Suppressor macrophage treated with lipopolysaccharide for 1 hour (primary cell): ENCODE data around the gene MSRB3.

Experiments
- DNase-seq, 3 donors: peaks; one replicate each; pipeline ENCODE4 v3.0.0-alpha.2; 2020 to 2022

MSRB3 gene

DNA sequence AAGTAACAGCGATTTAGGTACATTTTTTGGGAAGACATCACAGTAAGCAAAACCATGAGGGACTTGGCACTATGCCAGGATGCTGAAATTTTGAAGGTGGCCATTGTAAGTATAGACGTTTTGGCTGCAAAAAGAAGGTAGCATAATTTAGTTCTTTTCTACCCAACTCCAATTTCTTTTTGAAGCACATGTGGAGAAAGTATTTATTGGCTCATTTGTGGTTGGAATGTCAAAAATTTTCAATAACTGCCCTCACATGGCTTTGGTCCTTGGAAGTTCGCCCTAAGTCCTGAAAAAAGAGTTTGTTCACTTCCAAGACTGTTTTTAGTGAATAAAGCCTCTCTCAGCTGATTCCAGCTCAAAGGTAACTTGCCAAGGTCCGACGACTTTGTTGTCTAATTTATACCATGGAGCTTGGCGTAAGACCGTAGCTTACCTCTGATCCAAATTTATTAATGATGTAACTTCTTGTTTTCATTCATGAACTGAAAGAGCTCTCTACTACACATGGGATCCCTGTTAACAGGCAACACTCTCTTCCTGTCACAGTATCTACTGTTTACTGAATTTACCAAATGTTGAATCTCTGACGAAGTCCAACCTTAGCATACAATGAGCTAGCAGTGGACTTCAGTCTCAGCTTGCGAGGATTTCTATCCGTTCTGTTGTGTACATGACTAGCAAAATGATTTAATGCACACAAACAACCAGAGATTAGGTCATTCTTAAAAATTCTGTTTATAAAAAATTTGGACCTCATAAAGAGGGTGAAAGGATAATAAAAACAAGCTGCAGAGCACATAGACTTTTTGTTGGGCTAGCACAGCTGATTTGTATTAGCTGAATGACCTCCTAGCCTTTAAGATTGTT is 49.0 kb downstream of the MSRB3 start:
- no peak for DNase-seq

DNA sequence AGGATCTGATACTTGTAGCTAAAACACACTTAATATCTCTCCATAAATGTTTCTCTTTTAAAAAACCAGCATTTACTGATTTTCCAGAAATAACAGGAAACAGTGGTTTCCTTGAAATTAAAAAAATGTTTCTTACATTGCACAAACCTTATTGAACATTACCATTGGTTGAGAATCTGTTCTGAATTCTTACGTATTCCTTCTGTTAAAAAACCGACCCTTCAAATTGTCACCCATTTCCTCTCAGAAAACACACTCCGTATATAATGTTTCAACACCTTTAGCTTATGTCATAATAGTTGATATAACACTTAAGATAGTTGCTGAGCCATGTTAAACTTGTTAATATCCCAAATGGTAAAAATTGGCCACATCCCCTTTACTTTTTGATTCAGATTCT is 51.2 kb downstream of the MSRB3 start:
- no peak for DNase-seq

DNA sequence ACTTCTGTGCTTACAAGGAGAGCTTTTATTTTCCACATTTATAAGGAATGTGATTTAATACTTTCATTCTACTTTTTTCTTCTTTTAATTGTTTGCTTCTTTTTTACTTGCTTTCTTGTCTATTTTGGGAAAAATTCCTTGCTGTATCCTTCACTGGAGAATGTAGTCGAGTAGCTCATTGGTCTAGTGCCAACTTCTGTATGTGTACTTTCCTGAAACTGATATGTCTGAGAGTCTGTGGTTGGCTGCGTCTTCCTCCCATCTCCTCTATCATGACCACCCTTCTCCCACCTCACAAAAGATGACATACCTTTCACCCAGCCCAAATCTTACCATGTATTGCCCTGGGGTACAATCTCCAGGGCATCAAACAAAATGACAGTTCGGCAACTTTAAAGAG is 51.8 kb downstream of the MSRB3 start:
- no peak for DNase-seq

DNA sequence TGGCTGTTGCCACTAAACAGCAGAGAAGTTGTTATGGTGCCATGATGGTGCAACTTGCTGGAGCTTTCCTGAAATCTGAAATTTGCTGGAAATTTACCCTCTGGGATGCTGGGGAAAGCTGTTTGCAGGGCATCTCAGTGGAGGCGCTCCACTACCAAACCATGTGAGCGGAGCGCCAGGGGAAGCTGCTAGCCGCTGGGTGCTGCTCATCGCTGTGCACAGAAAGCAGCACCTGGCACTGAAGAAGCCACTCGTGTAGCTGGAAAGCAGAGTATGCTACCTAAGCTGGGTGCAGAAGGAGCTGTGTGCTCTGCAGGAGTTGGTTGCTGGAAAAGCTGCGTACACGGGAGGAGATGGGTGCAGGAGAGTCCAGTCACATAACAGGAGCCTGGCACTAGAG is 53.0 kb downstream of the MSRB3 start:
- no peak for DNase-seq

DNA sequence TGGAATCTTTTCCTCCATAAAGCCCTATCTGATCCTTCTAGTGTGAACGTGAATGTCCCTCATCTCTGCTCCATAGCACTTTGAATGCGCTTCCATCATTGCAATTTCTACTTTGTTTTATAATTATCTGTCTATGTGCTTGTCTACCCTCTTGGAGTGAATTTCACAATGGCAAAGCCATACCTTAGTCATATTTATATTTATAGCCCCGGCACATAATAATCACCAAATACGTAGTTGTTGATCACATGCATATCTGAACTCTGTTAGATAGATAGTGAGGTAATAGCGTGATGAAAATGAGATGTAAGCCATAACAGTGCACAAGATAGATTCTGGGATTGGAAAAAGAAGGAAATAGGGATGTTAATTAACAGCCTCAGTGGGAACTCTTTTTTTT is 55.2 kb downstream of the MSRB3 start:
- DNase-seq, result no peak

GRCh38 chr12:65334521-65334920 is 56.0 kb downstream of the MSRB3 start:
- no peak for DNase-seq

DNA sequence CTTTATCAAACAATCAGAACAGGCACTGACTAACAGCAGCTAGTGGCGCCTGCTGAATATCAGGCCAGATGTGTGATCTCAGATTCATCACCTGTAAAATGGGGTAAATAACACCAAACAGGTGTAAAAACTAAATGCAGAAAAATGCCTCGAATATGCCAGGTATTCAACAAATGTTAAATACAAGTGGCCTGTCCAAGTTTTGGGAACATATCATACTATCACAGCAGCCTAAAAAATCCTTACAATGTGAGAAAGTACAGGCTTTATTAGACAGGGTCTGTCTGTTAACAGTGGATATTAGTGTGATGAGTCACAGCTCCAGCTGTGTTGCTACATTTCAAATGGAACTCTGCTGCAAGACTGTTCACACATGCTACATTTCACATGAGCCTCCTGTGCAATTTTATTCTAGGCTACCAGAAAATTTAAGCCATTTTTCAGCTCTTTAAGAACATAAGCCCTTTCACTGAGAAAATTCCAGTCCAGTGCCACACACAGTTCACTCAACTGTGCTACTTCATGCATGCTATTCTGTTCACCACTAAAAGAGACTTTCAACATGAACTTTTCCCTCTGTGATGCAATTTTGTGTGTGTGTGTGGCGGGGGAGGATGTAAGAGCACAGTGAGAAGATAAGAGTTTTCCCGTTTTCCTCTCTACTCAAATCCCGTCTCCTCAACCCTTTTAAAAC is 56.7 kb downstream of the MSRB3 start:
- DNase-seq, result peak in 1 of 3 donors; percentile 17

GRCh38 chr12:65335981-65336380 is 57.5 kb downstream of the MSRB3 start:
- DNase-seq, result no peak

GRCh38 chr12:65339161-65339560 is 60.7 kb downstream of the MSRB3 start:
- no peak for DNase-seq

DNA sequence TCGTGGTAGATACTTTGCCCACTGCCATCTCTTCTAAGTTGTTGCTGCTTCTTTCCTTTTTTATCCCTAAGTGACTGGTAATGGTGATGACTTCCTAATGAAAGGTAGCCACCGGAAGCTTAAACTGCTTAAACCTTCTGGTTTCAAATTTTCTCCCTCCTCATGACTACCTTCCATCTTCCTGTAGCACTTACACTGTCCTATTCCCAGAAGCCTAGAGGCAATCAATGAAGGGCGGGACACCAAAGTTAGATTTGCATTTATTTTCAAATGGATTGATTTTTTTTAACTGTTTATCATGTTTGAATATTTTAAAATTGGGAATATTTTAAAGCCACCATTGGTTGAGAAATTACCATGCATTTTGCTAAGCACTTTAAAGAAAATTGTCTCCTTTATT is 64.7 kb downstream of the MSRB3 start:
- no peak for DNase-seq

DNA sequence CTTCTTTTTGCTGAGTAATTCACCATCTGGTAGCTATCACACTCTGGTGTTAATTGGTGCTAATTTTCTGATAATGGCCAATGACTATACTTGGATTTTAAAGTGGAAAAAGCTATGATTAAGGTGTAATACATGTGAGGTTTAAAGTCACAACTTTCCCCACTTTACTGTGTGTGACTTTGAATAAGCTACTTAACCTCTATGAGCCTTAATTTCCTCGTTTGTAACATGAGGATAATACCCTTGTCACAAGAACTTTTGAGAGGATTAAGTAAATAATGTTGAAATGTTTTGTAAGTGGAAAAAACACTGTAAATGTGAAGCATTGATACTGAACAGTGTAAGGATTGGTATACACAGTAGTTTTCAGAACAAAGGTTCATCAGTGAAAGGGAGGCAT is 65.3 kb downstream of the MSRB3 start:
- DNase-seq, result no peak

- DNase-seq, result no peak
Measured at GRCh38 chr12:65355461-65355860, 77.0 kb downstream of the MSRB3 start.

GRCh38 chr12:65362234-65363031 is 84.0 kb downstream of the MSRB3 start:
- peak in 2 of 3 donors; percentile 5 to 9 for DNase-seq

DNA sequence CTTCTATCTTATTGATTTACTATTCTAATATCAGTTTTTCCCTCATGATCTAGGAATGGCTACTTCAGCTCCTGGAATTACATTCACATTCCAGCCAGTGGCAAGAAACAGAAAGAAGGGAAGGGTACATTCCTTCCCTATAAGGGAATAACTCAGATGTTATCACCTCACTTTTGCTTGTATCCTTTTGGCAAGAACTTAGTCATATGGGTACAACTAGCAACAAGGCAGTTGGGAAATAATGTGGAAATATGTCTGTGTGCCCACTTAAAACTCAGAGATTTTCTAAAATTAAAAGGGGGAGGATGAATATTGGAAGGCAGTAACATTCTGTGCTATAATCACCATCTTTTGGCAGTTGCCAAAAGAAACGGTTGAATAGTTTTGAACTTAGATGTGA is 85.6 kb downstream of the MSRB3 start:
- no peak for DNase-seq

DNA sequence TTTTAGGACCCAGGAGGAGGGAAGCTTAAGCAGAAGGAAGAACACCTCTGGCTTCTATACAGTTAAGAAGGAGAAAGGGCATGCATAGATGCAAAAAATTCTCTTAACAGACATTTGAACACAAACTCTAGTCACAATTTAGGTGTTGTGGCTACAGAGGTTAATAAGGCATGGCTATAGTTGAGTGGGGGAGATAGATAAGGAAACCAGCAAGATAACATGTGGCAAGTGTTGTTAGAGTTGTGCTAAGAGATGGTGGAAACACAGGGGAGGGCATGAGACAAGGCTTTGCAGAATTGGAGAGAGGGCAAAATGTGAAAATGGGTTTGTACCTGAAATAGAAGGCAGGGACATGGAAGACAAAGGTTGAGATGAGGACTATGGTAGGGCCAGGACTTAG is 88.9 kb downstream of the MSRB3 start:
- no peak for DNase-seq

- no peak for DNase-seq
Measured at GRCh38 chr12:65368055-65368454, 89.6 kb downstream of the MSRB3 start.

DNA sequence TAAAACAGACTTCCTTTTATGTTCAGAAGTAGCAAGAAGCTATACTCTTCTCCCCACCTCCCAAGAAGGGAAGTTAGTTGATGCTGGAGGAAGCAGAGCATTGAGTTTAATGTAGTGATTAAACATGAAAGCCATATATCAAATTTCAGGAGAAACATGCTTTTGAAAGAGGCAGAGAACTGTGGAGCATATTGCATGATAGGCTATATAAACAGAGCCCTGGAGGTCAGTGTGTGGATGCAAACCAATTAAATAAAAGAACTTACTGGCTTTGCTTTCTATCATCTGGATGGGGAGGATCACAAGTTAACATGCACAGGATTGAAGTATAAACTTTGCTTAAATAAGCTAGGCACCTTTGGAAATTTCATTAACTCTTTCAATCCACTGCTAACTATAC is 94.1 kb downstream of the MSRB3 start:
- no peak for DNase-seq

DNA sequence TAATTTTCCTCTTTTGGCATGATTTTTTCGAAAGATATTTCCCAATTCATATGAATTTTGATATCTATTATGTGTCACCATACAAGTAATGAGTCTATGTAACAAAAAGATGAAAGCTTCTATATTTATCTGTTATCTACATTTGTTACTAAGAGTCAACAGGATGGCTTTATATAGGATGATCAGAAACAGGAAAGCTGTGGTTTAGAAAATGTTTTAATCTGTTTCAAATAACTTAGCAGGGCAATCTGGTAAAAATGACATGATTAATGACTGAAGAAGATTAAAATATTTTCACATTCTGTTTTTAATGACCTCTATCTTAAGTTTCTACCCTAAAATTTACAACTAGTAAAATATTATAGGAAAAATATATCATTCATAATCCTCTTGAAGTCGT is 105.8 kb downstream of the MSRB3 start:
- DNase-seq, result no peak

DNA sequence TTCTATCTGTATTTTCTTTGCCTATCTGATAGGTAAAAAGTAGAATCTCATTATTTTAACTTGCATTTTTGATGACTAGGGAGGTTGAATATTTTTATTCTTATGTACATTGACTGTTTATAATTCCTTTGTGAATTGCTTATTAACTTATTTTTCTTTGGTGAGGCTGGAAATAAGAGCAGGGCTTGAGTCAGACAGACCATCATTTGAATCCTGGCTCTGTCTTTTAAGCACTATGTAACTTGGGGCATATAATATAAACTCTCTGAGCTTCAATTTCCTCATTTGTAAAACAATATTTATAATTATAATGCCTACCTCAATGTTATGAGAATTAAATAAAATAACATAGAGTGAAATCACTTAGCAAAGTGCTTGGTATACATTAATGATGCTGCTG is 108.9 kb downstream of the MSRB3 start:
- no peak for DNase-seq

DNA sequence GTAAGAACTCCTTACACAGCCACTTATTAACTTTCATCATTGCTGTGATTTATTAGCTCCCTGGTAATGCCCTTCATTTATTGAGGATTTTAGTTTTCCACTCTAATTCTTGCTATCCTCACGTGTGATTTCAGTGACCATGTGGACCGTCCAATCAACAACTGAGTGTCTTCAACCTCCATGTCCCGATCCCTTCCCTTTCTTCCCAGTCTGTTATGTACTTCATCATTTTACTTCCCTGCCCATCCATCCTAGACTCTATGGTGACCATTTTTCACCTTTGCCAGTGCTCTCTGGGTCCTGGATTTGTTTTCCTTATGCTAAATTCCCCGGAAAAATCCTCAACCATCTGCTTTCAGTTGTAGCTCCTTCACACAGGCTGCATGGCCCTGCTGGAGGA is 111.0 kb downstream of the MSRB3 start:
- DNase-seq, result no peak

DNA sequence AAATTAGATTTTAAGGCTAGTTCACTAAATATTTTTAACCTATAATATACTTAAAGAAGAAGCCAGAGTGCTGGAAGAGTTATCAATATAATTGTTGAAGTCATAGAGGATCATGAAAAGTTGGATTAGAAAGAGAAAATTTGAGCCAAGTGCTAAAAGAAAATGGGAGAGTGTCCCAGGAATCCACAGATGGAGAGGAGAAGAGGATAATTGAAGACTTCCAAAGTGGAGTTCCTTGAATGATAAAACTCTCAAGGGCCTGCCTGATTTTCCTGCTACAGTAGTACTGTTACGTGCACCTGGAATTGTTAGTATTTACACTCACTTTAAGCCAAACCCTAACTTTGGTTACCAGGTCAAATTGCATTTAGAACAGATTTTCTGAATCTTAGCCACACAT is 113.2 kb downstream of the MSRB3 start:
- no peak for DNase-seq

DNA sequence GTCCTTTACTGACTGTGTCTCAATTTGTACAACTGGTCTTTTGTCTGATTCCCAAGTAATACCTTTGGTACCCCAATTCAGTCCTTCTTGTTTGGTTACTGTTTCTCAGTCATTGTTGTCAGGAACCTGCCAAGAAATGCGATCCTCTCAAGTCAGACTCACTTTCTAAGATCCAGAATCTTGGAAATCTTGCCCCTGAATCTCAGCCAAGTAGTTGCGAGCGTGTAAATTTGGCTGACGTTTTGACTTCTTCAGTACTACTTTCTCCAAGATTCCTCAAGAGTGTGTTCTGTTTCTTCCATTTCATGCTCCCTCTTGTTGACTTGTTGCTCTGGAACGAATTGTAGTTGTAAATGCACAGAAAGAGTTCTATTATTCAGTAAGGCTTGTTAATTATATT is 114.0 kb downstream of the MSRB3 start:
- no peak for DNase-seq

GRCh38 chr12:65403188-65403587 is 124.7 kb downstream of the MSRB3 start:
- DNase-seq, result no peak
